ENCODE measurements around the gene ATP2A2. TPM values are rescaled to one million over a fixed set of nuclear protein-coding genes. Genes with fewer than 3 reads are reported as not detected.

ATP2A2 gene
- polyA plus RNA-seq, 1 donor (not counting 4 experiments of a cell fraction or from before 2014, with no cell fraction given), result 127 TPM

- no peaks in the 10 kb centered on the region for H3K9me3 ChIP-seq (ENCODE audit: control insufficient read depth, low read depth, low read length)
- H2AFZ ChIP-seq (ENCODE audit: control insufficient read depth, low read length), result no peak overlapping the region
- no peak for TF ChIP-seq EZH2 (IDR thresholded peaks at IDR 0.05; ENCODE audit: low read length)
- TF ChIP-seq, protein P1, sequence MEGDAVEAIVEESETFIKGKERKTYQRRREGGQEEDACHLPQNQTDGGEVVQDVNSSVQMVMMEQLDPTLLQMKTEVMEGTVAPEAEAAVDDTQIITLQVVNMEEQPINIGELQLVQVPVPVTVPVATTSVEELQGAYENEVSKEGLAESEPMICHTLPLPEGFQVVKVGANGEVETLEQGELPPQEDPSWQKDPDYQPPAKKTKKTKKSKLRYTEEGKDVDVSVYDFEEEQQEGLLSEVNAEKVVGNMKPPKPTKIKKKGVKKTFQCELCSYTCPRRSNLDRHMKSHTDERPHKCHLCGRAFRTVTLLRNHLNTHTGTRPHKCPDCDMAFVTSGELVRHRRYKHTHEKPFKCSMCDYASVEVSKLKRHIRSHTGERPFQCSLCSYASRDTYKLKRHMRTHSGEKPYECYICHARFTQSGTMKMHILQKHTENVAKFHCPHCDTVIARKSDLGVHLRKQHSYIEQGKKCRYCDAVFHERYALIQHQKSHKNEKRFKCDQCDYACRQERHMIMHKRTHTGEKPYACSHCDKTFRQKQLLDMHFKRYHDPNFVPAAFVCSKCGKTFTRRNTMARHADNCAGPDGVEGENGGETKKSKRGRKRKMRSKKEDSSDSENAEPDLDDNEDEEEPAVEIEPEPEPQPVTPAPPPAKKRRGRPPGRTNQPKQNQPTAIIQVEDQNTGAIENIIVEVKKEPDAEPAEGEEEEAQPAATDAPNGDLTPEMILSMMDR (optimal IDR thresholded peaks at IDR 0.05 in 1 of 3, IDR thresholded peaks at IDR 0.05 in 1 of 3, conservative IDR thresholded peaks at IDR 0.05 in 1 of 3; ENCODE audit: extremely low read depth in 1 of 3, insufficient read depth in 2 of 3, low read length in 3 of 3), result no peak
- no peak for DNase-seq (ENCODE audit: low read depth, low spot score)
- dilution Hi-C loops (cut with MboI; ENCODE audit: extremely low pct_ligation_motif_present, low sequenced_read_pairs), result no loop called here
- H3K4me2 ChIP-seq (ENCODE audit: control insufficient read depth, extremely low read depth, insufficient read depth, low read depth, low read length), result no peak overlapping the region
- H3K27ac ChIP-seq (ENCODE audit: control insufficient read depth, insufficient read depth, low read length), result no peak overlapping the region
- no peak overlapping the region for H3K4me3 ChIP-seq (ENCODE audit: control insufficient read depth in 2 of 3, extremely low read depth in 1 of 3, insufficient read depth in 2 of 3, low read depth in 1 of 3, low read length in 3 of 3)
- no peak overlapping the region for H3K9ac ChIP-seq (ENCODE audit: control insufficient read depth, extremely low read depth, insufficient read depth, low read length)
- no peaks in the 10 kb centered on the region for H3K36me3 ChIP-seq (ENCODE audit: control insufficient read depth in 2 of 2, extremely low read depth in 1 of 2, insufficient read depth in 2 of 2, low read length in 2 of 2)
- H3K27me3 ChIP-seq (ENCODE audit: control insufficient read depth, extremely low read depth, insufficient read depth, low read length), result no peaks in the 10 kb centered on the region
- no peak for FAIRE-seq
- H3K4me1 ChIP-seq (ENCODE audit: control insufficient read depth, extremely low read depth, insufficient read depth, low read length), result peaks cover 30% of the 10 kb centered on the region
- H3K79me2 ChIP-seq (ENCODE audit: control insufficient read depth, insufficient read depth, low read length), result no peaks in the 10 kb centered on the region
- H3K9me1 ChIP-seq (ENCODE audit: control insufficient read depth, extremely low read depth, insufficient read depth, low read length), result no peaks in the 10 kb centered on the region
- no peaks in the 10 kb centered on the region for H4K20me1 ChIP-seq (ENCODE audit: control insufficient read depth, extremely low read depth, insufficient read depth, low read length)
These were observed 36.7 kb upstream of the ATP2A2 start for GRCh38 chr12:110244372-110244771.

GRCh38 chr12:110244829-110245228, 36.2 kb upstream of the ATP2A2 start:
- no peak overlapping the region for H3K4me2 ChIP-seq (ENCODE audit: control insufficient read depth, extremely low read depth, insufficient read depth, low read depth, low read length)
- H4K20me1 ChIP-seq (ENCODE audit: control insufficient read depth, extremely low read depth, insufficient read depth, low read length), result no peaks in the 10 kb centered on the region
- H3K4me3 ChIP-seq (ENCODE audit: control insufficient read depth in 2 of 3, extremely low read depth in 1 of 3, insufficient read depth in 2 of 3, low read depth in 1 of 3, low read length in 3 of 3), result no peak overlapping the region
- no peaks in the 10 kb centered on the region for H3K27me3 ChIP-seq (ENCODE audit: control insufficient read depth, extremely low read depth, insufficient read depth, low read length)
- TF ChIP-seq EZH2 (IDR thresholded peaks at IDR 0.05; ENCODE audit: low read length), result no peak
- TF ChIP-seq, protein P1 (optimal IDR thresholded peaks at IDR 0.05 in 1 of 3, IDR thresholded peaks at IDR 0.05 in 1 of 3, conservative IDR thresholded peaks at IDR 0.05 in 1 of 3; ENCODE audit: extremely low read depth in 1 of 3, insufficient read depth in 2 of 3, low read length in 3 of 3), result no peak
- dilution Hi-C loops (cut with MboI; ENCODE audit: extremely low pct_ligation_motif_present, low sequenced_read_pairs), result no loop called here
- H2AFZ ChIP-seq (ENCODE audit: control insufficient read depth, low read length), result no peak overlapping the region
- no peaks in the 10 kb centered on the region for H3K9me3 ChIP-seq (ENCODE audit: control insufficient read depth, low read depth, low read length)
- FAIRE-seq, result no peak
- H3K4me1 ChIP-seq (ENCODE audit: control insufficient read depth, extremely low read depth, insufficient read depth, low read length), result peaks cover 30% of the 10 kb centered on the region
- H3K9ac ChIP-seq (ENCODE audit: control insufficient read depth, extremely low read depth, insufficient read depth, low read length), result no peak overlapping the region
- no peaks in the 10 kb centered on the region for H3K36me3 ChIP-seq (ENCODE audit: control insufficient read depth in 2 of 2, extremely low read depth in 1 of 2, insufficient read depth in 2 of 2, low read length in 2 of 2)
- no peak overlapping the region for H3K27ac ChIP-seq (ENCODE audit: control insufficient read depth, insufficient read depth, low read length)
- H3K9me1 ChIP-seq (ENCODE audit: control insufficient read depth, extremely low read depth, insufficient read depth, low read length), result no peaks in the 10 kb centered on the region
- H3K79me2 ChIP-seq (ENCODE audit: control insufficient read depth, insufficient read depth, low read length), result no peaks in the 10 kb centered on the region
- DNase-seq (ENCODE audit: low read depth, low spot score), result no peak
